Chondrocyte (in vitro differentiated cells): ENCODE measurements around the gene FAM107A. TPM values are rescaled to one million over a fixed set of nuclear protein-coding genes. Genes with fewer than 3 reads are reported as not detected.

Experiments used
- DNase-seq: peaks from one replicate; pipeline ENCODE4 v3.0.0; 2021; ENCODE audit warnings: mixed read lengths, low spot score
- H3K27ac Mint-ChIP-seq: one replicate; pipeline ENCODE4 v1.8.0; 2021; ENCODE audit warnings: mild to moderate bottlenecking, moderate library complexity, mixed read lengths; ENCODE audit not compliant: unreplicated experiment
- H3K27me3 Mint-ChIP-seq: 2 replicates; pipeline ENCODE4 v1.8.0; 2021; ENCODE audit warnings: low read depth, mixed read lengths
- H3K36me3 Mint-ChIP-seq: 2 replicates; pipeline ENCODE4 v1.8.0; 2021; ENCODE audit warnings: low read depth, mixed read lengths
- H3K4me1 Mint-ChIP-seq: 2 replicates; pipeline ENCODE4 v1.8.0; 2021; ENCODE audit warnings: low read depth, mild to moderate bottlenecking, mixed read lengths
- H3K4me3 Mint-ChIP-seq: one replicate; pipeline ENCODE4 v1.8.0; 2021; ENCODE audit warnings: mild to moderate bottlenecking, moderate library complexity, mixed read lengths; ENCODE audit not compliant: unreplicated experiment
- H3K9me3 Mint-ChIP-seq: 2 replicates; pipeline ENCODE4 v1.8.0; 2021; ENCODE audit warnings: low read depth, mixed read lengths
- CTCF ChIP-seq: fragments of 200-600 bp; sonication (generic); IDR thresholded peaks from 2 replicates; pipeline ENCODE4 v1.5.0; 2021; ENCODE audit warnings: antibody characterized with exemption, mild to moderate bottlenecking, moderate library complexity
- total RNA-seq: library from RNA; stranded (reverse); gene quantifications from 3 replicates; pipeline ENCODE4 v1.2.1, GENCODE V29; 2021

The FAM107A gene
- total RNA-seq, 1 donor from 2014 or later = not detected

DNA sequence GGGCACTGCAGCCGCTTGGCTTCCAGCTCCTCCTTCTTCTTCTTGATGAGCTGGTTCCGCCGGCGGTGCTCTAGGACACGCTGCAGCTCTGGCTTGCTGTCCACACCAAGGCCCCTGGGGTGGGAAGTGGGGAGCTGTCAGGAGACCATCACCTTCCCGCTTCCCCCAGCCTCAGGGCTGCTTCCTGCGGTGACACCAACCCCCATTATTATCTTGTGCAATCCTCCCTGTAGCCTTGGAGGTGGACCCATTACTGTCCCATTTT is 10.0 kb downstream of the FAM107A start:
- DNase-seq = peak; percentile 84
- peaks cover 26% of the 10 kb centered on the region for H3K4me1 Mint-ChIP-seq
- H3K9me3 Mint-ChIP-seq = peaks cover 14% of the 10 kb centered on the region
- no peaks in the 10 kb centered on the region for H3K27me3 Mint-ChIP-seq
- H3K27ac Mint-ChIP-seq = no peak overlapping the region
- peaks cover 3% of the 10 kb centered on the region for H3K36me3 Mint-ChIP-seq
- no peak overlapping the region for H3K4me3 Mint-ChIP-seq
- no peak for TF ChIP-seq CTCF

DNA sequence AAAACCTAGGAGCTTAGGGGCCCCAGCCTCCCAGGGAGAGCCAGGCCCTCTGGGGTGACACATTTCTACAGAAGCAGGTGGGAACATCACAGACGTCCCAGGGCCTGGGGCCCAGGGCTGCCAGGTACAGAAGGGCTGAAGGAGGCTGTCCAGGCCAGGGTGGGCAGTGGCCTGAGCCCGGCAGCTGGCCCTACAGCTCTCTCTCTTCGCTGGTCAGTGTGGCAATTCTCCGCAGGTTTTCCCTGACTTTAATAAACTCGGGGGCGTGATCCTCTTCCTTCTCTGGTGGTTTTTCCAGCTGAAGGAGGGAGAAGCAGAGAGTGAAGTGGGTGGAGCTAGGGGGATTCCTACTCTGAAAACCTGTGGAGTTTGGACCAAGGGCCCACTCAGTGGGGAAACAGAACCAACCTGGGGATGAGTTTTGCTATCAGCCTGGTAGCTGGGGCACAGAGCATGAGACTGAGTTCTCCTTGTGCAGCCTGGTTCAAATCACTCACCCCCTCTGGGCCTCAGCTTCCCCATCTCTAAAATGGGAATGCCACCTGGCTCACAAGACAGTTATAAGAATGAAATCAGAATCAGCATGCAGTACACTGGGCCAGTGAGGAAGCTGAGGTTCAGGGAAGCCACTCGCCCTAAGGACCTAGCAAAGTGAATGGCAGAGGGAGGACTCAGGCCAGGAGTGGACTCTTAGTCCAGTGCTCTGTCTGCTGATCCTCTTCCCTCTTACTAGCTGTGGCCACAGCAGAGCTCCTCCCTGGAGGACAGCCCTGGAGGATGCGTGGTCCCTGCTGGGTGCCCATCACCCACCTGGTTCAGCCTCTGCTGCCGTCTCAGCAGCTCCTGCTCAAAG is 10.6 kb downstream of the FAM107A start:
- peaks cover 9% of the 10 kb centered on the region for H3K9me3 Mint-ChIP-seq
- no peak overlapping the region for H3K27ac Mint-ChIP-seq
- DNase-seq = peak; percentile 57
- H3K4me3 Mint-ChIP-seq = no peak overlapping the region
- H3K27me3 Mint-ChIP-seq = no peaks in the 10 kb centered on the region
- H3K36me3 Mint-ChIP-seq = peaks cover 2% of the 10 kb centered on the region
- no peak for TF ChIP-seq CTCF
- H3K4me1 Mint-ChIP-seq = peaks cover 28% of the 10 kb centered on the region

DNA sequence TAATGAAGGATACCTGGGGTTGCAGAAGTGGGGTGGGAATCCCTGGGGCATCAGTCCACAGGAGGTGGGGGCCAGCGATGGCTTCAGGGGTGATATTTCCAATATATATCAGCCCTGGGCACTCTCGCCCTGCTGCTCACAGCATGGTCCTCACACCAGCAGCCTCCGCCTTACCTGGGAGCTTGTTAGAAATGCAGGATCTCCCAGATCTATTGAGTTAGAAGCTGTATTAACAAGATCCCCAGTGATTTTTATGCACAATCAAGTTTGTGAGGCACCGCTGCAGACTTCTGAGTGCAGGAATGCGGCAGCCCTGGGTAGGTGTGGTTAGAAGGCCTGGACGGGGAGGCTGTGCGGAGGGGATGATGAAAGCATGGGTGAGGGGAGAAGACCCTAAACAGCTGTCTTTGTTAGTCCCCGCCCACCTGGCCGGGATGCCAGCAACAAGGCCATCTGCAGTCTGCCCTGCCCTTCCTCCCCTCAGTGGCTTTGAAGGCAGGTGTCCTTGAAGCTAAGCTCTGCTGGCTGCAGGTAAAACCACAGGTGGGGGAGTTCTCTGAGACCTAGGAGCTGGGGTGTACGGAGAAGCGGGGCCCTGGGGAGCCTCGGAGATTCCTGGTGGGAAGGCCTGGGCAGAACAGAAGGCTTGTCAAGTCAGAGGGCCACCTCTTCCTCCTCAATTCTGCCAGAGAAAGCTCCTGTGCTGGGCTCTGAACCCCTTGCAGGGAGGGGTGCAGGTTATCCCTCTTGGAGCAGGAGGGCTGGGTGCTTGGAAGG is 11.4 kb downstream of the FAM107A start:
- Mint-ChIP-seq H3K27ac (peak overlapping the region; percentile 6), H3K27me3 (no peaks in the 10 kb centered on the region), H3K36me3 (no peaks in the 10 kb centered on the region), H3K9me3 (peaks cover 7% of the 10 kb centered on the region), H3K4me3 (no peak overlapping the region), H3K4me1 (peaks cover 36% of the 10 kb centered on the region)
- no peak for TF ChIP-seq CTCF
- peak; percentile 70 for DNase-seq

- Mint-ChIP-seq H3K4me1 (peaks cover 40% of the 10 kb centered on the region), H3K27ac (peak overlapping the region; percentile 97), H3K4me3 (no peak overlapping the region)
Measured at GRCh38 chr3:58564456-58565160, 12.6 kb downstream of the FAM107A start.

More at GRCh38 chr3:58564456-58565160, 12.6 kb downstream of the FAM107A start:
- Mint-ChIP-seq H3K9me3 (peaks cover 7% of the 10 kb centered on the region), H3K27me3 (no peaks in the 10 kb centered on the region), H3K36me3 (no peaks in the 10 kb centered on the region)
- no peak for TF ChIP-seq CTCF
- peak; percentile 24 for DNase-seq
